Astrocyte of the spinal cord (primary cell): ENCODE data around the gene INAVA.
"Not testable (repeated sequence)": the region's sequence is repeated elsewhere in the genome, so short reads cannot be mapped to it uniquely, and the experiment has no call there.

Source experiments
- DNase-seq: peaks from one replicate; pipeline ENCODE4 v3.0.0; 2011; ENCODE audit warnings: low read depth, low spot score
- H3K4me3 ChIP-seq: 2 replicates; pipeline ENCODE4 v1.5.1; 2011; ENCODE audit warnings: low read depth, mild to moderate bottlenecking, low read length, moderate library complexity
- CTCF ChIP-seq: IDR thresholded peaks from 2 replicates; pipeline ENCODE4 v1.5.1; 2012; ENCODE audit warnings: low read depth, mild to moderate bottlenecking, low read length, inconsistent platforms
- in situ Hi-C: cut with HindIII; loops from 2 replicates; pipeline ENCODE4 v1.10.0; 2017; ENCODE audit warnings: low sequenced_read_pairs

INAVA gene

GRCh38 chr1:200954434-200954833, 59.7 kb downstream of the INAVA start:
- no peak for TF ChIP-seq CTCF
- in situ Hi-C loops, result no loop called here
- H3K4me3 ChIP-seq, result no peak overlapping the region
- no peak for DNase-seq

- in situ Hi-C loops, result no loop called here
- TF ChIP-seq CTCF, result no peak
- DNase-seq, result no peak
- no peak overlapping the region for H3K4me3 ChIP-seq
These were observed 63.9 kb downstream of the INAVA start for GRCh38 chr1:200958597-200958996.

- TF ChIP-seq CTCF, result no peak
- in situ Hi-C loops, result no loop called here
- H3K4me3 ChIP-seq, result no peak overlapping the region
- DNase-seq, result no peak
These were observed 64.8 kb downstream of the INAVA start for GRCh38 chr1:200959411-200959921.

- H3K4me3 ChIP-seq, result no peak overlapping the region
- DNase-seq, result no peak
- TF ChIP-seq CTCF, result no peak
- in situ Hi-C loops, result no loop called here
These were observed 65.7 kb downstream of the INAVA start for GRCh38 chr1:200960236-200960947.

GRCh38 chr1:200960948-200961340, 66.2 kb downstream of the INAVA start:
- in situ Hi-C loops, result no loop called here
- no peak for DNase-seq

GRCh38 chr1:200962151-200962550, 67.5 kb downstream of the INAVA start:
- DNase-seq, H3K4me3 ChIP-seq, in situ Hi-C loops: not testable (repeated sequence)

More at GRCh38 chr1:200960948-200961340, 66.2 kb downstream of the INAVA start:
- no peak for TF ChIP-seq CTCF
- H3K4me3 ChIP-seq, result no peak overlapping the region

- no peak for DNase-seq
- in situ Hi-C loops, result no loop called here
- no peak overlapping the region for H3K4me3 ChIP-seq
- TF ChIP-seq CTCF, result no peak
These were observed 67.9 kb downstream of the INAVA start for GRCh38 chr1:200962631-200963030.
